Measurements from ENCODE around the gene TBX6. TPM values are rescaled to one million over a fixed set of nuclear protein-coding genes. Genes with fewer than 3 reads are reported as not detected.
"Not testable (repeated sequence)": the region's sequence is repeated elsewhere in the genome, so short reads cannot be mapped to it uniquely, and the experiment has no call there.

TBX6 gene
- total and polyA plus RNA-seq, 10 donors = 0.66 to 3.4 (median 1.8) TPM; not detected in 1

DNA sequence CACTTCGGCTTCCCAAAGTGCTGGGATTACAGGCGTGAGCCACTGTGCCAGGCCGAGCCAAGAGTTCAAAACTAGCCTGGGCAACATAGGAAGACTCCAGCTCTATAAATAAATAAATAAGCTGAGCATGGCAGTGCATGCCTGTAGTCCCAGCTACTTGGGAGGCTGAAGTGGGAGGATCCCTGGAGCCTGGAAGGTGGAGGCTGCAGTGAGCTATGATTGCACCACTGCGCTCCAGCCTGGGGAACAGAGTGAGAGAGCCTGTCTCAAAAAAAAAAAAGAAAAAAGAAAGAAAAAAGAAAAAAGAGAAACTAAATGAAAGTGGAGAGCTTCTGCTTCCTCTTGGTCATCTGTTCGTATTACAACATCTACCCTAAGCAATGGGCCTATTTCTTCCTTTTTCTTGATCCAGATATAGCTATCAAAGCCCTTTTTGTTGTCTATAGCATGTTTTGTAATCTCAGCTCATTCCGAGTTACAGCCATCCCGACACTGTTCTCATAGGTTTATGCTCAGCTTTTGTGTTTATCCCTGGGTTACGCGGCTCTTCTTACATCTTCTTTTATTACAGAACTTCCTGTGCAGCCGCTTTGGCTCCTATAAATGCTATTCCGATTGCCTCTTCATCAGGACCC lies 45.4 kb upstream of the TBX6 start:
- Histone ChIP-seq H3K27ac (peak overlapping the region in 7 of 8 donors; percentile 3 to 76 (median 65)), H3K4me1 (peaks cover 0 to 62% (median 17%) of the 10 kb centered on the region in 6 donors), H3K36me3 (no peaks in the 10 kb centered on the region), H3K4me3 (no peak overlapping the region), H3K27me3 (replicated peaks in 1 of 7) (no peaks in the 10 kb centered on the region), H3K9me3 (no peaks in the 10 kb centered on the region)
- TF ChIP-seq POLR2A (IDR thresholded peaks at IDR 0.05) (no peak), POLR2AphosphoS5 (IDR thresholded peaks at IDR 0.05) (no peak)
- TF ChIP-seq, protein P1, sequence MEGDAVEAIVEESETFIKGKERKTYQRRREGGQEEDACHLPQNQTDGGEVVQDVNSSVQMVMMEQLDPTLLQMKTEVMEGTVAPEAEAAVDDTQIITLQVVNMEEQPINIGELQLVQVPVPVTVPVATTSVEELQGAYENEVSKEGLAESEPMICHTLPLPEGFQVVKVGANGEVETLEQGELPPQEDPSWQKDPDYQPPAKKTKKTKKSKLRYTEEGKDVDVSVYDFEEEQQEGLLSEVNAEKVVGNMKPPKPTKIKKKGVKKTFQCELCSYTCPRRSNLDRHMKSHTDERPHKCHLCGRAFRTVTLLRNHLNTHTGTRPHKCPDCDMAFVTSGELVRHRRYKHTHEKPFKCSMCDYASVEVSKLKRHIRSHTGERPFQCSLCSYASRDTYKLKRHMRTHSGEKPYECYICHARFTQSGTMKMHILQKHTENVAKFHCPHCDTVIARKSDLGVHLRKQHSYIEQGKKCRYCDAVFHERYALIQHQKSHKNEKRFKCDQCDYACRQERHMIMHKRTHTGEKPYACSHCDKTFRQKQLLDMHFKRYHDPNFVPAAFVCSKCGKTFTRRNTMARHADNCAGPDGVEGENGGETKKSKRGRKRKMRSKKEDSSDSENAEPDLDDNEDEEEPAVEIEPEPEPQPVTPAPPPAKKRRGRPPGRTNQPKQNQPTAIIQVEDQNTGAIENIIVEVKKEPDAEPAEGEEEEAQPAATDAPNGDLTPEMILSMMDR (IDR thresholded peaks at IDR 0.05 in 8 of 11, conservative IDR thresholded peaks at IDR 0.05 in 3 of 11) = no peak
- intact Hi-C loops (cut with DNase I; ENCODE audit: low total_unique reads) = no loop called here
- no peak for DNase-seq
- WGBS, 5 donors = 53 to 82% (median 78%) methylated on average over 11 of the region's 11 CpGs

DNA sequence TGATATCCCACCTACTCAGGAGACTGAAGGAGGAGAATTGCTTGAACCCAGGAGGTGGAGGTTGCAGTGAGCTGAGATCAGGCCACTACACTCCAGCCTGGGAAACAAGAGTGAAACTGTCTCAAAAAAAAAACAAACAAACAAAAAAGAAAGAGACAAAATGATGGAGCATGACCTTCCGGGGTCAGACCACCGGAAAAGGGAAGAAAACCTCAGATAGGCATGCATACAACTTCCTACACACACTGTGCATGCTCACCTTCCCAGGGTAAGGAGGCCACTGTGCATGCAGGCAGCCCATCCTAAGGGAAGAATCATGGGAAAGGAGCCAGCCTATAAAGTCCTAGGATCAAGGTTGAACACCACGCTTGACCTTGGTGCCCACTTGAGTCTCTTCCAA lies 40.9 kb upstream of the TBX6 start:
- TF ChIP-seq POLR2A (IDR thresholded peaks at IDR 0.05) (no peak), POLR2AphosphoS5 (IDR thresholded peaks at IDR 0.05) (no peak)
- TF ChIP-seq, protein P1 (IDR thresholded peaks at IDR 0.05 in 8 of 11, conservative IDR thresholded peaks at IDR 0.05 in 3 of 11) = no peak
- no peak overlapping the region for H3K4me3 ChIP-seq
- no peak overlapping the region for H3K27ac ChIP-seq
- no peak for DNase-seq
- H3K36me3 ChIP-seq = no peaks in the 10 kb centered on the region
- no peaks in the 10 kb centered on the region for H3K27me3 ChIP-seq (replicated peaks in 1 of 7)
- H3K4me1 ChIP-seq = peaks cover 0 to 21% (median 7%) of the 10 kb centered on the region in 6 donors
- no peaks in the 10 kb centered on the region for H3K9me3 ChIP-seq
- intact Hi-C loops (cut with DNase I; ENCODE audit: low total_unique reads) = no loop called here
- WGBS, 5 donors = 55 to 79% (median 60%) methylated on average over 3 of the region's 3 CpGs

DNA sequence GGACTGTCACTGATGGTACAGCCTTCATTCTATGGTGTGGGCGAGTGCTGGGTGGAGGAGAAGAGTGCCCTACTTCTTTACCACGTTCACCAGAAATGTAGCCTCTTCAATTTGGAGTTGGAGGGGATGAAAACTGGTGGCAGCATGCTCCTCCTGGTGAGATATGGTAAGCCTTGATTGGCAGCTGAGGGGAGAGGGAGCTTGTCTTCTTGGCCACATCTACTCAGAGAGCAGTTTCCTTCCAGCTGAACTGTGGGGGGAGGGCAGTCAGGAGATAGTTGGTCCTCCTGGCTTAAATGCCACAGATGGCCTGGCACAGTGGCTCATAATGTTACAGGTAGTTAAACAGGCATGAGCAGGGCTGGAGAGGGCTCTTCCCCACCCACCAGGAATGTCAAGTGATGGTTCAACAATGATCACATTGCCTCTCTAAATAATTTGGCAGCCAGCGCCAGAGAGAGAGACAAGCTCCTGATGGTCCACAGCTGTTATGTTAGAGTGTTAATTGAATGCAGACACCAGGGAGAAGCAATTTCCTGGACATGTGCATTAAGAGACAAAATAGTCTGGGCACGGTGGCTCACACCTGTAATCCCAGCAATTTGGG lies 40.2 kb upstream of the TBX6 start:
- intact Hi-C loops (cut with DNase I; ENCODE audit: low total_unique reads) = no loop called here
- H3K9me3 ChIP-seq = no peaks in the 10 kb centered on the region
- 59 to 90% (median 84%) methylated on average over 4 of the region's 4 CpGs for WGBS, 5 donors
- DNase-seq = no peak
- H3K4me3 ChIP-seq = no peak overlapping the region
- peaks cover 0 to 15% (median 5%) of the 10 kb centered on the region in 6 donors for H3K4me1 ChIP-seq
- TF ChIP-seq POLR2A (IDR thresholded peaks at IDR 0.05) = no peak
- TF ChIP-seq, protein P1 (IDR thresholded peaks at IDR 0.05 in 8 of 11, conservative IDR thresholded peaks at IDR 0.05 in 3 of 11) = no peak
- no peak for TF ChIP-seq POLR2AphosphoS5 (IDR thresholded peaks at IDR 0.05)
- H3K27me3 ChIP-seq (replicated peaks in 1 of 7) = no peaks in the 10 kb centered on the region
- H3K27ac ChIP-seq = no peak overlapping the region
- no peaks in the 10 kb centered on the region for H3K36me3 ChIP-seq

DNA sequence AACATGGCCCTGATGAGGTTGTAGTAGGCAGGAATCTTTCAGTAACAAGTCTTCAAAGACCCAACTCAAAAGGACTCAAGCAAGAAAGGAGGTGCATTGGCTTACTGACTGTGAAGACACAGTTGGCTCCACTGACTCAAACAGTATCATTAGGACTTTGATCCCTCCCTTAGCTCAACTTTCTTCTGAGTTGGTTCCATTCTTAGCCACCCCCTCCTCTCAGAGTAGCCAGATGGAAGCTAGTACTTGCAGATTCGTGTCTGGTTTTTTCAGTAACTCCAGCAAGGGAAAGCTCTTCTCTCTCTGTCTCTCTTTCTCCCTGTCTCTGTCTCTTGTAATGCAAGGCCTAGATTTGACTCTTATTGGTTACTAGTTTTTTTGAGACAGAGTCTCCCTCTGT lies 36.3 kb upstream of the TBX6 start:
- no peaks in the 10 kb centered on the region for H3K36me3 ChIP-seq
- no peak for DNase-seq
- no peaks in the 10 kb centered on the region for H3K9me3 ChIP-seq
- H3K4me3 ChIP-seq = no peak overlapping the region
- TF ChIP-seq POLR2AphosphoS5 (IDR thresholded peaks at IDR 0.05) (no peak), POLR2A (IDR thresholded peaks at IDR 0.05) (no peak)
- TF ChIP-seq, protein P1 (IDR thresholded peaks at IDR 0.05 in 8 of 11, conservative IDR thresholded peaks at IDR 0.05 in 3 of 11) = no peak
- H3K27me3 ChIP-seq (replicated peaks in 1 of 7) = no peaks in the 10 kb centered on the region
- 84 to 96% (median 94%) methylated on average over 1 of the region's 1 CpG for WGBS, 5 donors
- H3K27ac ChIP-seq = no peak overlapping the region
- H3K4me1 ChIP-seq = peaks cover 0 to 21% (median 8%) of the 10 kb centered on the region in 6 donors
- intact Hi-C loops (cut with DNase I; ENCODE audit: low total_unique reads) = no loop called here

DNA sequence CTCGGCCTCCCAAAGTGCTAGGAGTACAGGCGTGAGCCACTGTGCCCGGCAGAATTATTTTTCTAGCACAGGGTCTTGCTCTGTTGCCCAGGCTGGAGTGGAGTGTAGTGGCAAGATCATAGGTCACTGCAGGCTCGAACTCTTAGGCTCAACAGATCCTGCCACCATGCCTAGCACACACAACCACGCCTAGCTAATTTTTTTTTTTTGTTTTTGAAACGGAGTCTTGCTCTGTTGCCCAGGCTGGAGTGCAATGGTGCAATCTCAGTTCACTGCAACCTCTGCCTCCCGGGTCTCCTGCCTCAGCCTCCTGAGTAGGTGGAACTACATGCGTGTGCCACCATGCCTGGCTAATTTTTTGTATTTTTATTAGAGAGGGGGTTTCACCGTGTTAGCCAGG lies 34.0 kb upstream of the TBX6 start:
- H3K4me3 ChIP-seq; H3K27ac ChIP-seq; H3K27me3 ChIP-seq (replicated peaks in 1 of 7); H3K9me3 ChIP-seq; intact Hi-C loops (cut with DNase I; ENCODE audit: low total_unique reads); DNase-seq: not testable (repeated sequence)
- Histone ChIP-seq H3K4me1 (peaks cover 12 to 36% (median 24%) of the 10 kb centered on the region in 6 donors), H3K36me3 (peaks cover 0 to 11% (median 0%) of the 10 kb centered on the region in 6 donors)
- WGBS, 5 donors = 89 to 96% (median 93%) methylated on average over 9 of the region's 9 CpGs
